ENCODE data around the gene GPR33. TPM values are rescaled to one million over a fixed set of nuclear protein-coding genes. Genes with fewer than 3 reads are reported as not detected.
"Not testable (repeated sequence)": the region's sequence is repeated elsewhere in the genome, so short reads cannot be mapped to it uniquely, and the experiment has no call there.

The GPR33 gene, protein sequence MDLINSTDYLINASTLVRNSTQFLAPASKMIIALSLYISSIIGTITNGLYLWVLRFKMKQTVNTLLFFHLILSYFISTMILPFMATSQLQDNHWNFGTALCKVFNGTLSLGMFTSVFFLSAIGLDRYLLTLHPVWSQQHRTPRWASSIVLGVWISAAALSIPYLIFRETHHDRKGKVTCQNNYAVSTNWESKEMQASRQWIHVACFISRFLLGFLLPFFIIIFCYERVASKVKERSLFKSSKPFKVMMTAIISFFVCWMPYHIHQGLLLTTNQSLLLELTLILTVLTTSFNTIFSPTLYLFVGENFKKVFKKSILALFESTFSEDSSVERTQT
- not detected in 2 replicates for total RNA-seq (2014; rRNA removed; shearing (Covaris generic))

DNA sequence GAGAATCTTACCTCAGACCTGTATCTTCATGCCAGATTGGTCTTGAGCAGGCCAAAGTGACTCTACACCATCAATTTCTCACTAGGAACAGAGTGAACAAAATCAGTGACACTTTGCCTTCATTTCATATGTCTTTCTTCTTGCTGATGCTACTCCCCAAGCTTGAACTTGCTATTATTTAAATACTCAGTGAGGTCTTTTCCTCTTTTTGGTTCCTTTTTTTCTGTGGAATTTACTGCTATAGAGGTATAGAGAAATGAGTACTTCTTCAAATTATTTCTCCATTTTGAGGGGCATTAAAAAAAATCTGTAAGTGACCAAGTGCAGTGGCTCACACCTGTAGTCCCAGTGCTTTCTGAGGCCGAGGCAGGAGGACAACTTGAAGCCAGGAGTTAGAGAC is at the start of gene GPR33:
Gene GPR33, minus strand, starts transcription at position 154 of the 400 bp plus-strand sequence. CDS start 4,074 bp downstream, outside the sequence.
- DNase-seq (ENCODE audit: low read depth), result no peak

DNA sequence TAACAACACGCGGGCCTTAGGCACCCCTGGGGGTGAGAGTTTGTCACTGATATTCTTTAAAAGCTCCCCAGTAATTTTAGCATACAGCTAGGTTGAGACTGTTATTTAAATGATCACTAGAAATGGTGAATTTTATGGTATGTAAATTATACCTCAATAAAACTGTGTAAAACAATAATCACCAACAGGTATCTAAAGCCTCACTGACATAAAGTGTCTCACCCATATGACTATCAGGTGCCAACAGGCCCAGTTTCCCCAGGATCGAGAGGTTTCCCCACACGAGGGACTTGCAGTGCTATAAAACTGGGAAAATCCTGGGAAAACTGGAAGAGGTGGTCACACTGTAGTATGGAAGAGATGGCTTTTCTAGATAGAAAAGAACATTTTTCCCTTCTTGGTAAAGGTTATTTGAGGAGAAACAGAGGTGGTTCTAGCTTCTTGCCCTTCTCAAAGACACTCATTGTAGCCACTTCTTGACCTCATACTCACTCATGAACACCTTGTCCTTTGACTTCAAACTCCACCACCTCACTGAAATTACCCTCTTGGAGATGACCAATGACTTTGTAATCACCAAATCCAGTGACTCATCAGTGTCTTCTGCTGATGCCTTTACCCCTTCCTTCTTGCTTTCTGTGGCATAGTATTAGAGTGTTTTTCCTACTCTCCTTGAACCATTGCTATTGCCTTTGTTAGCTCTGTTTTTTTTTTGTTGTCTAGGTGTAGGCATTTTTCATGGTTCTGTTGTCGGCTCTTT is 48.5 kb upstream of the GPR33 start:
- no peak for DNase-seq (ENCODE audit: low read depth)

DNA sequence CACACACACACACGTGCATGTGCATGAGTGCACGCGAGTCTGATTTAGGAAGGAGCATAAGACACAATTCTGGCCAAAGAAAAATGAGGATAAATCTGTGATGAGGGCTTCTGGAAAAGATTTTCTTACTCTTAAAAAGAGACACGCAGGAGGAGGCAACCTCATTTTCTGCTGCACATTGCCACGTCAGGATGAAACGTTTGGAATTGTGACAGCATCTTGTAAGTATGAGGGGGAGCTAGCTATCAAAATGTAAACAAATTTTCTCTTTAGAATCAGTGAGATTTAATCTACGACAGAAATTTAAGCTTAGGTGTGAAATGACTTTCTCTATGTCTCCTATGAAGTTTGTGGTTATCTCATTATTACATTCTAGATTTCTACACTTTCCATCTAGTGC is 42.3 kb upstream of the GPR33 start:
- no peak for DNase-seq (ENCODE audit: low read depth)

DNA sequence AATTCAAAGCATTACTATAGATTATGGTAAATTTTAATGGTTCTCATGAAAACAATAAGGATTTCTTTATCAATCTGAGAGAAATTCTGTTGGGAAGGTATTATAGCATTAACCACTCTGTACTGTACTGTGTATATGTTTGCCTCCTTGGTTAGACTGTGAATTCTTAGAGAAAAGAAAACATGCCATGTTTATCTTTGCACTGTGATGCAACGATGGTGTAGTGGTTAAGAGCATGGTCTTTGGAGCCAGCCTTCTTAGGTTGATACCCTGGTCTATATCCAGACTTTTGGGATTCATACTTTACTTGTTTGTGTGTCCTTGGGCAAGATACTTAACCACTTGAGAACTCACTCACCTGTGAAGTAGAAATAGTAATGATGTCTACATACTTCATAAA is 41.2 kb upstream of the GPR33 start:
- no peak for DNase-seq (ENCODE audit: low read depth)

DNA sequence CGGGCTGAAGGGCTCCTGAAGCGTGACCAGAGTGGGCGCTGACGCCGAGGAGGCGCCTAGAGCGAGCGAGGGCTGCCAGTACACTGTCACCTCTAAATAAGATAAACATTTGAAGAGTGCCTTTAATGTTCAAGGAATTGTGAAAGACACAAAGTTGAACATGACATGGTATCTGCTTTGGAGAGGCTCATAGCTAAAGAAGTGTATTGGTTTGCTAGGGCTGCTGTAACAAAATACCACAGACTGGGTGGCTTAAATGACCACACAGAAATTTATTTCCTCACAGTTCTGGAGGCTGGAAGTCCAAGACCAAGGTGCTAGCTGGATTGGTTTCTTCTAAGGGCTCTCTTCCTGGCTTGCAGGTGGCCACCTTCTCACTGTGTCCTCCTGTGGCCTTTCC is 39.7 kb upstream of the GPR33 start:
- no peak for DNase-seq (ENCODE audit: low read depth)

DNA sequence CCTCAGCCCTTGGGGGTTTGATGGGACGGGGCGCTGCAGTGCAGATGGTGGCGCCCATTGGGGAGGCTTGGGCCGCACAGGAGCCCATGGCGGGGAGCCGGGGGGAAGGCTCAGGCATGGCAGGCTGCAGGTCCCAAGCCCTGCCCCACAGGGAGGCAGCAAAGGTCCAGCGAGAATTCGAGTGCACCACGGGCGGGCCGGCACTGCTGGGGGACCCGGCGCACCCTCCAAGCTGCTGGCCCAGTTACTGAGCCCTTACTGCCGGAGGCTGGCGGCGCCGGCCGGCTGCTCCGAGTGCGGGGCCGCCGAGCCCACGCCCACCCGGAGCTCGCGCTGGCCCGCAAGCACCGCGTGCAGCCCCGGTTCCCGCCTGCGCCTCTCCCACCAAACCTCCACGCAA is 39.2 kb upstream of the GPR33 start:
- no peak for DNase-seq (ENCODE audit: low read depth)

DNA sequence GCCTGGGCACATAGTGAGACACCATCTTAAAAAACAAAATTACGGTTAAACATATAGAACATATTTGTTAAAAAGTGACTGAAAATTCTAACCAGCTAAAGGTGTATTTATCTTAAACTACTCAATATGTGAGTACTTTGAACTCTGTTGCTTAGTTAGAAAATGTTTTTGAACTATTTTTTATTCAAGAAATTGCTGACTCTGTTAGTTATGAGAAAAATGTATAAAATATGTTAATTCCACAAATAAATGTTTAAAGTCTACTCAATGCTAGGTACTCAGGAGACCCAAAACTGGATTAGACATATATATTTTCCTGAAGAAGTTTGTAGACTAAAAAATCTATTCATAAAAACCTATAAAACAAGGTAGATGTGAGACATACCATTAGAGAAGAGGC is 23.0 kb upstream of the GPR33 start:
- DNase-seq (ENCODE audit: low read depth), result no peak

DNA sequence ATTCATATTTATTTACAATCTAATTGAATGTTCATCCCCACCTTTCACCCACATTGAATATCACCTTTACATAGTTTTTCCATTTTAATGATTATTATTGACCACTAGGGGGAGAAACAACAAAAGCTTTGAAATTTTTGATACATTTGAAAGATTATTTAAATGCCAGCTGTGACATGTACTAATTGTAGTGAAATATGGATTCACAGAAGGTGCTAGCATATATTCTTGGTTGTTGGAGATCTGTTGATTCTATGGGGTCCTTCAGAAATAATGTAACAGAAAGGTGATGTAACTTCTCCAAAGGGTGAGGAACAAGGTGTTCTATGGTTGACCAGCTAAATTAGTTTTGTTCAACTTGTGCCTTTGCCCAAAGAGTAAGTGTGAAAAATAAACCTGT is 22.4 kb upstream of the GPR33 start:
- no peak for DNase-seq (ENCODE audit: low read depth)

DNA sequence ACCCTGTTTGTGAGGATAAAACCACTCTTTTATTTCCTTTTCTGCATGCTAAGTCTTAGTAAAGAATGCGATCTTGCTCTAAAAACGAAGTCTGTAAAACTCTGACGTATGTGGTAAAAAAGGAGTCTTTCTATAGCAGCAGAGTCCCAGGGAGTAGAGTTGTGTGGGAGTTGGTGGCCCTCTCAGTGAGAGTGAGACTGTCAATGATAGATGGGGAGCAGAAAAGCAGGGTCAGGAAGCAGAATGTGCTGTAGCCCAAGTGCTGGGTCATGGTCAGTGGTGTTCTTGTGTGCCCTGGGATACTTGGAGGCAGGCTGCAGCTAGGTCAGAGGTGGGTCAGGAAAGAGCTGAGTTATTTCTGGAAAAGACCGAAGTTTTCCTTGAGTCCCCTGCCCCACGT is 20.3 kb upstream of the GPR33 start:
- DNase-seq (ENCODE audit: low read depth), result no peak

DNA sequence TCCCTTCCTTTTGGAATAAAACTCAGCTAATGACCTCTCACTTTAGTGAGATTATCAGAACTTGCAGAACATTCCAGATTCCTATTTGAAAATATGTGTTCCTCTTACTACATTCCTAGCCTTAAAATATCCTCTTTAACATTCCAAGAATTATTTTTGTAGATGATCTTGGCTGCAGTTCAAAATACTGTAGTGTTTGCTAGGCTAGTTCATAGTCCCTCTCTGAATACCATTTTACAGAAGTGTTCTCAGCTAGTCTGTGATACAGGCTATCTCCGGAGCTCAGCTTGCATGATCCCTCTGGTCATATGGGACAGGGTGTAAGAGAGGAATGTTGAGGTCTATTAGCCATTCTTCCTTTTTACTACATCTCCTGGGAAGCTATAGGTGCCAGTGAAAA is 17.6 kb upstream of the GPR33 start:
- no peak for DNase-seq (ENCODE audit: low read depth)

DNA sequence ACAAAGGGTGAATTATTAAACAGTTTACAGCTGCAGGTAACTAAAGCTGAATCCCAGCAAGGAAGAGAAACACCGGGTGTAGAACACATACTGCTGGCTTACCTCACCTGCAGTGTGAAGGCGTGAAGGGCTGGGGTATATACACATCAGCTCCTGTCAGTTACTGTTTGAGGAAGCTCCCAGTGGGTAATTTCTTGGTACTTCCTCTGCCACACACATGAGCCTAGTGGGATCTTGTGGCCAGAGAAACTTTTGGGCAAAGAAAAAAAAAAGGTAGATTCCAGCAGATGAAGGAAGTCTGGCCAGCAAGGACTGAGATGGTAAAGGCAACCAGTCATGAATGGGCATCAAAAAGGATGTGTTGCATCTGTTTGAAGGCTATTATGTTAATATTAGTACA is 14.0 kb upstream of the GPR33 start:
- no peak for DNase-seq (ENCODE audit: low read depth)

DNA sequence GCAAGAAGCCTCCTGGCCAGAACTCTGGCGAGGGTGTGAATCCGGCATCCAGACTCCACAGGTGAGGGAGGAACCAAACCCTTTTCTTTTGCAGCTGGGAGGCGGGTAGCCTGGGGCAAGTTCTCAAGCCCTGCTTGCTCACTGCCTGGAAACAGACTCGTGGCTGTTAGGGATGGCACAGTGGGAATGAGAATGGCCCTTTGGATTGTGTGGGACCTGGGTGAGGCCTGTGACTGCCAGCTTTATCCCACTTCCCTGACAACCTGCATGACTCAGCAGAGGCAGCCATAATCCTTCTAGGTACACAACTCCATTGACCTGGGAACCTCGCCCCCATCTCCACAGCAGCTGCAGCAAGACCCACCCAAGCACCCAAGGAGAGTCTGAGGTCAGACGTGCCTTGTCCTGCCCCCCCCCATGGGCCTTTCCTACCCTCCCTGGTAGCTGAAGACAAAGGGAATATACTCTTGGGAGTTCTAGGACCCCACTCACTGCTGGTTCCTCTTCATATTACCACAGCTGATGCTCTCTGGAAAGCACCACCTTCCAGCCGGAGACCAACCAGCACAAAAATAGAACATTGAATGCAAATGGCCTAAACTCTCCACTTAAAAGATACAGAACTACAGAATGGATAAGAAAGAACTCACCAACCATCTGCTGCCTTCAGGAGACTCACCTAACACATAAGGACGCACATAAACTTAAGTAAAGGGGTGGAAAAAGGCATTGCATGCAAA is 5.1 kb upstream of the GPR33 start:
- no peak for DNase-seq (ENCODE audit: low read depth)

DNA sequence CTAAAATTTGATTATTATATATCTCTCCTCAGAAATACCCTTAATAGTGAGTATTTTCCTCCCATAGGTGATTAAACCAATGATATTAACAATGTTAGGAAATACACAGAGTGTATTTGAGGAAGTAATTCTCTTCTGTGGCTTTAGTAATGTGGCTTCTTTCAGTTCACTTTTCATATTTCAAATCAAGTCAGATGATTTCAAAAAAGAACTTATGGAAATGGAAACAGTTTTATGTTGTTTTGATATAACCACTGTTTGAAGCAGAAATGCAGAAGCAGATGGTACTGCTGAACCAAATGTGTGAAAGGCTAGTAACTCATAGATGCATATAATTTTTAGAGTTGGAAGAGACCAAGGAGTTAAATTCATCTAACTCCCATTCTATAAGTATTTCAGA is 1.9 kb upstream of the GPR33 start:
- DNase-seq (ENCODE audit: low read depth), result no peak

DNA sequence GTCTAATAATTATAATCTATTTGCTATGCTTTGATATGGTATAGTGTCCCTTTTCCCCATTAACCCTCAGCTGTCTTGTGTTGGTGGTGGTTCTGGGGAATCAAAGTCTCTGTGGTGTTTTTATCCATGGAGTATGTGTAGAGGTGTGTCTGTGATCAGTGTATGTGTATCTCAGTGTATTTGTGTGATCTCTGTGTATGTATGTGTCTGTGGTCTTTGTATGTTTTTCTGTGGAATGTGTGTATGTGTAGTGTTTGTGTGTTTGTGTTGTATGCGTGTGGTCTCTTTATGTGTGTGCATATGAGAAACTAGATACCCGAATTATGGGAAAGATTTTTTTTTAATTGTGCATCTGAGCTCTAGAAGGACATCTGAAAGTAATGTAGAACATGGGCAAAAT is 1.1 kb downstream of the GPR33 start:
- no peak for DNase-seq (ENCODE audit: low read depth)

DNA sequence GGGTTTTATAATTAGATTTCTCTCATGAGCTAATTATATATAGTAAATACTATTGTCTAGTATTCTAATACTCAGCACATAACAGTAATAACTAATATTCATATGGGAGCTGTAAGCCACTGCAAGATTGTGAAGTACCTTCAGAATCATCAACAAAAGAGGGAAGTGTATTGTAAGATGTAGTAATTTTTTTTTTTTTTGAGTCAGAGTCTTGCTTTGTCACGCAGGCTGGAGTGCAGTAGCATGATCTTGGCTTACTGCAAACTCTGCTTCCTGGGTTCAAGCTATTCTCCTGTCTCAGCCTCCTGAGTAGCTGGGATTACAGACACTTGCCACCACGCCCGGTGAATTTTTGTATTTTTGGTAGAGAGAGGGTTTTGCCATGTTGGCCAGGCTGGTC is 3.1 kb downstream of the GPR33 start:
- DNase-seq (ENCODE audit: low read depth), result no peak

DNA sequence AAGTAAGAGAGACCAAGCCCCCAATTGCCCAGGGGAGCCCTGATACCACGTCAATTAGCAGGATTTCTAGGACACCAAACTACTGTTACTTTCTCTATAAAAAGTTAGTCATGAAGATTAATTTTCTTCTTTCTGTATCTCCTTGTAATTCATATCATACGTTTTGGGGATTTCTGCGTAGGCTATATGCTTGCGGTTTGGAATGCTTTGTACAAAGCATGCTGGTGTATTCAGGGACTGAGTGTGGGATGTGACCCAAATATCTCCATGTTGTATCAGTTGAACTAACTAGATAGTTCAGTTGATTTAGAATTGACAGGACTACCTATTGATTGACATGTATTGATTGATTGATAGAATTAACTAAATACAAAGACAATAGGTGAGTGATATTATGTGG is 7.7 kb downstream of the GPR33 start:
- no peak for DNase-seq (ENCODE audit: low read depth)

DNA sequence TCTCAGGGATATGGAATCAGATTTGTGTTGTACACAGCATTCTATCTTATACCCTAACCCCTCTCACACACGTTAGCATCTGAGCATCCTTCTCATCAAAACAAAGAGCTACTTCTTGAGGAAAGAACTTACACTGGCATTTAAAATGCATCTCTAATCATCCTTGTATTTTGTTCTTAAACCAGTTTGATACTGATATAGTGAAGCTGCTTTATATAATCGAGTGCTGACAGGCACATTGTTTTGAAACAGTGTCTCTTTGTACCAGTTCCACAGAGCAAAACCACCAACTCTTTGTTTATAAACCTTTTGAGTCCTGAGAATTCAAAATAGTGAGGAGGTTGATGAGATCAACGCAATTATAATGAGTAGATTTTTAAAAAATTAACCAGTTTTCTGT is 8.8 kb downstream of the GPR33 start:
- no peak for DNase-seq (ENCODE audit: low read depth)

DNA sequence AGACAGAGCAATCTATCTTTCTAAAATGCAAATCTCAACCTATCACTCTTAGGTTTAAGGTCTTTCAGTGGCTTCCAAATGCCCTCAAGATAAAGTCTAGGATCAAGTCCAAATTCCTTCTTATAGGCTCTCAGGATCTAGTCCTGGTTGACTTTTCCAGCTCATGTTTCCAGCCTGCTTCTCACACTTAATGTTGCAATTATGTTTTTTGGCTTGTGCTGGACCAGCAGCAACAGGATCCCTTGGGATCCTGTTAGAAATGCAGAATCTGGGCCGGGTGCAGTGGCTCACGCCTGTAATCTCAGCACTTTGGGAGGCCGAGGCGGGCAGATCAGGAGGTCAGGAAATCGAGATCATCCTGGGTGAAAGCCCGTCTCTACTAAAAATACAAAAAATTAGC is 10.6 kb downstream of the GPR33 start:
- no peak for DNase-seq (ENCODE audit: low read depth)

DNA sequence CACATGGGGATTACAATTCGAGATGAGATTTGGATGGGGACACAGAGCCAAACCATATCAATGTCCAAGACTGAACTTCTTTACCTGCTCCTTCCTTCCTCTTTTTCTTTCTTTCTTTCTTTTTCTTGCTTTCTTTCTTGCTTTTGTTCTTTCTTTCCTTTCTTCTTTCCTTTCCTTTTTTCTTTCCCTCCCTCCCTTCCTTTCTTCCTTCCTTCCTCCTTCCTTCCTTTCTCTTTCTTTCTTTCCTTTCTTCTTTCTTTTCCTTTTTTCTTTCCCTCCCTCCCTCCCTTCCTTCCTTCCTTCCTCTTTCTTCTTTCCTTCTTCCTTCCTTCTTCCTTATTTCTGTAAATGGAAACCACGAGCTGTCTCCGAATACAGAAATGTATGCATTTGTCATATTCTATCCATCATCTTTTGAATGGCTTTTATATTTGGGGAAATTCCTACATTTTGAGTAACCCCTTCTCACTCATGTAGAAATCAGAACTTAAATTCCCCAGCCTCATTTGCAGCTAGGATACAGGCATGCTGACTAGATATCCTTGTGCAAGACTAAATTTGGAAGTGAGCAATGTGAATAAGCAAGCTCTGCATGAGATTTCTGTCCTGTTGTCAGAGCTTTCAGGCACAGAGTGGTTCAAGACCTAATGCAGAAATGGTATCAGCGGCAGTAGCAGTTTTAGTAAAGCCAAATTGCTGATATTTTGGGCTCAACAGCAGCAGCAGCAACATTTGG is 11.5 kb downstream of the GPR33 start:
- DNase-seq (ENCODE audit: low read depth), result no peak

DNA sequence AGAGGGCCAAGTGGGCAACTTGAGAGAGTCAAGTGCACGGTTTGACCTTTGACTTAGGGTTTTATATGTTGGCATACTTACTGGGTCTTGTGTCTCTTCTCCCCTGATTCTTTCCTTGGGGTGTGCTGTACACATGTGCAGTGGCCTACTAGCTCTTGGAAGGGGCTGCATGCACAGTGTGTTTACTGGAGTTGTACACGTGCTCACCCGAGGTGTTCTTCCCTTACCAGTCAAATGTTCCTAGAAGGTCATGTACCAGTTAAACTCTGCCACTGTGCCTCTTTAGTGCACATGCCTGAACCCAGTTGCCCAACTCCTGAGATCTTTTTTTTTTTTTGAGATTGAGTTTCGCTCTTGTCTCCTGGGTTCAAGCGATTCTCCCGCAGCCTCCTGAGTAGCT is 21.3 kb downstream of the GPR33 start:
- no peak for DNase-seq (ENCODE audit: low read depth)

DNA sequence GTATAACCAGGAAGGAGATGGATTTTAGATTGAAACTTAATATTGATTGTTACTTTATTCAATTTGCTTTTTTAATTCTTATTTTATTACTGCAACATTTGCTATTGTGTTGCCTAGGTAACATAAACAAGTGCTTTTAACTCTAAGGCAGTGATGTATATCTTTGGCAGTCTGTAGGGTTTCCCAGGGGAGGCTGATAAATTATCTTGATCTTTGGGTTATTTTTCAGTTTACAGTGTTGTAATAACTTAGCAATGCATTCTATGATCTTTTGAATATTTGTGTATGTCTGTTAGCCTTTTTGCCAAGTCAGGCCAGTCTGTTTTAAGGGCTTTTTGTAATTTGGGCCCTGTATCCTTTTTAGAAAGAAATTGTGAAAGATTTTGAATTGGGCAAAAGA is 22.7 kb downstream of the GPR33 start:
- no peak for DNase-seq (ENCODE audit: low read depth)

DNA sequence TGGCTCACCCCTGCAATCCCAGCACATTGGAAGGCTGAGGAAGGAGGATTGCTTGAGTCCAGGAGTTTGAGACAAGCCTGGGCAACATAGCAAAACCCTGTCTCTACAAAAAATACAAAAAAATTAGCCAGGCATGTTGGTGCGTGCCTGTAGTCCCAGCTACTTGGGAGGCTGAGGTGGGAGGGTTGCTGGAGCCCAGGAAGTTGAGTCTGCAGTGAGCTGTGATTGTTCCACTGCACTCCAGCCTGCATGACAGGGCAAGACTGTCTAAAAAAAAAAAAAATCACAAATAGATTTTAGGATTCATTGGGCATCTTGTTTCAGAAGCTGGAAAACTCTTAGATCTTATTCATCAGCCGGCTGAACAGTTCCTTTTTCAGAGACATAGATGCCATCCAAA is 25.4 kb downstream of the GPR33 start:
- DNase-seq (ENCODE audit: low read depth), result not testable (repeated sequence)
